HG03095 (cell line): ENCODE measurements around the gene HMG20A.

Experiments used
- ATAC-seq: cut with Tn5 transposase; IDR thresholded peaks from one replicate; pipeline ENCODE4 v1.9.1; 2021; ENCODE audit warnings: moderate library complexity; ENCODE audit not compliant: unreplicated experiment

Gene HMG20A

GRCh38 chr15:77473328-77473727, 52.6 kb downstream of the HMG20A start:
- ATAC-seq: no peak

GRCh38 chr15:77474310-77474988, 53.8 kb downstream of the HMG20A start:
- ATAC-seq: no peak

- ATAC-seq: no peak
Observed at GRCh38 chr15:77475001-77475400, 54.3 kb downstream of the HMG20A start.

- ATAC-seq: no peak
Observed at GRCh38 chr15:77475898-77476297, 55.2 kb downstream of the HMG20A start.

- no peak for ATAC-seq
Observed at GRCh38 chr15:77476995-77477394, 56.3 kb downstream of the HMG20A start.

- no peak for ATAC-seq
Observed at GRCh38 chr15:77478051-77478450, 57.4 kb downstream of the HMG20A start.

- no peak for ATAC-seq
Observed at GRCh38 chr15:77479015-77479414, 58.3 kb downstream of the HMG20A start.

- ATAC-seq: no peak
Observed at GRCh38 chr15:77480859-77481633, 60.4 kb downstream of the HMG20A start.

GRCh38 chr15:77481670-77482069, 61.0 kb downstream of the HMG20A start:
- no peak for ATAC-seq

GRCh38 chr15:77482570-77482969, 61.9 kb downstream of the HMG20A start:
- ATAC-seq: no peak

GRCh38 chr15:77483425-77484140, 62.9 kb downstream of the HMG20A start:
- ATAC-seq: no peak

- no peak for ATAC-seq
Observed at GRCh38 chr15:77484994-77485393, 64.3 kb downstream of the HMG20A start.

GRCh38 chr15:77486542-77487468, 66.1 kb downstream of the HMG20A start:
- no peak for ATAC-seq

- ATAC-seq: no peak
Observed at GRCh38 chr15:77487469-77487842, 66.8 kb downstream of the HMG20A start.

GRCh38 chr15:77487888-77488287, 67.2 kb downstream of the HMG20A start:
- no peak for ATAC-seq

GRCh38 chr15:77489647-77490046, 69.0 kb downstream of the HMG20A start:
- ATAC-seq: no peak

GRCh38 chr15:77493324-77493907, 72.7 kb downstream of the HMG20A start:
- ATAC-seq: no peak

- no peak for ATAC-seq
Observed at GRCh38 chr15:77494073-77494867, 73.6 kb downstream of the HMG20A start.

- no peak for ATAC-seq
Observed at GRCh38 chr15:77494964-77495363, 74.3 kb downstream of the HMG20A start.
